Fibroblast of skin of left biceps (primary cell): ENCODE data around the gene MVB12A.

Experiments
- DNase-seq, 2 experiments: peaks; one replicate each; pipeline ENCODE4 v3.0.0-alpha.2; 2013; ENCODE audit warnings: low read depth in 2 of 2

The MVB12A gene

GRCh38 chr19:17470068-17470841 lies 50.4 kb downstream of the MVB12A start, which contains the start of gene SLC27A1:
SLC27A1 (plus strand) TSS chr19:17470524; CDS start chr19:17470541, 17 bp downstream.
- peak; percentile 97 to 98 for DNase-seq

- no peak for DNase-seq
These were observed 51.7 kb downstream of the MVB12A start for GRCh38 chr19:17471410-17472125.

DNA sequence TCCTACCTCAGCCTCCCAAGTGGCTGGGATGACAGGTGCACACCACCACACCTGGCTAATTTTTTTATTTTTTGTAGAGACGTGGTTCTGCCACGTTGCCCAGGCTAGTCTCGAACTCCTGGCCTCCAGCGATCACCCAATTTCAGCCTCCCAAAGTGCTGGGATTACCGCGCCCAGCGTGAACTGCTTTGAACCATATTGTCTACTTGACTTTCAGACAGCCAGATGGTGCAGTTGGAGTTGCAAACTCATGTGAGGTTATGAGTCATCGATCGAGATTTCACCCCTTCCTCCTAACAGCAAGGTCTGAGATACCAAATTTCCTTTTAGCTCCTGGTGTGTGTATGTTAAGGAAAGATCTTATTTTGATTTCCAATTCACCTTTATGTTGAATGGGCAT lies 53.2 kb downstream of the MVB12A start:
- DNase-seq, result peak in 1 of 2 experiments; percentile 62
